IPS-11a (cell line): ENCODE measurements around the gene ATP6V1G2.

Experiments used
- H3K4me3 ChIP-seq: one replicate; pipeline ENCODE4 v1.5.1; 2013; ENCODE audit warnings: low read depth, low read length, control low read depth

ATP6V1G2 gene

GRCh38 chr6:31548544-31548873 lies 2.1 kb upstream of the ATP6V1G2 start:
- no peak overlapping the region for H3K4me3 ChIP-seq

GRCh38 chr6:31547727-31548543 lies 1.5 kb upstream of the ATP6V1G2 start:
- H3K4me3 ChIP-seq, result peak overlapping the region; percentile 24

GRCh38 chr6:31546958-31547726 lies 734 bp upstream of the ATP6V1G2 start, which contains the start of gene NFKBIL1:
Gene NFKBIL1 (plus strand): TSS chr6:31547608. CDS start chr6:31547695, 87 bp downstream.
- H3K4me3 ChIP-seq, result peak within 1 kb of the TSS; percentile 57

GRCh38 chr6:31545291-31545690 lies 1.1 kb downstream of the ATP6V1G2 start:
- H3K4me3 ChIP-seq, result no peak overlapping the region

- no peak overlapping the region for H3K4me3 ChIP-seq
These were observed 1.7 kb downstream of the ATP6V1G2 start for GRCh38 chr6:31544676-31545075.

- H3K4me3 ChIP-seq, result no peak overlapping the region
These were observed 2.8 kb downstream of the ATP6V1G2 start for GRCh38 chr6:31543639-31544038.

- H3K4me3 ChIP-seq, result peak within 1 kb of the TSS; percentile 79
These were observed 4.5 kb downstream of the ATP6V1G2 start, which contains the start of gene DDX39B for GRCh38 chr6:31541658-31542521. Gene DDX39B (minus strand): TSS chr6:31542003. CDS start chr6:31540532, 1,471 bp downstream.

- H3K4me3 ChIP-seq, result peak overlapping the region; percentile 79
These were observed 5.2 kb downstream of the ATP6V1G2 start for GRCh38 chr6:31541059-31541657.

GRCh38 chr6:31540640-31541039 lies 5.8 kb downstream of the ATP6V1G2 start:
- peak overlapping the region; percentile 79 for H3K4me3 ChIP-seq

- H3K4me3 ChIP-seq, result no peak overlapping the region
These were observed 7.5 kb downstream of the ATP6V1G2 start for GRCh38 chr6:31538805-31539400.

GRCh38 chr6:31535538-31536324 lies 10.7 kb downstream of the ATP6V1G2 start:
- no peak overlapping the region for H3K4me3 ChIP-seq

GRCh38 chr6:31534521-31535040 lies 11.8 kb downstream of the ATP6V1G2 start:
- H3K4me3 ChIP-seq, result no peak overlapping the region

GRCh38 chr6:31534011-31534410 lies 12.4 kb downstream of the ATP6V1G2 start:
- H3K4me3 ChIP-seq, result no peak overlapping the region

- no peak overlapping the region for H3K4me3 ChIP-seq
These were observed 13.0 kb downstream of the ATP6V1G2 start for GRCh38 chr6:31533455-31533841.

GRCh38 chr6:31532644-31533454 lies 13.6 kb downstream of the ATP6V1G2 start:
- H3K4me3 ChIP-seq, result no peak overlapping the region

GRCh38 chr6:31531771-31532643 lies 14.4 kb downstream of the ATP6V1G2 start:
- H3K4me3 ChIP-seq, result no peak overlapping the region

- no peak overlapping the region for H3K4me3 ChIP-seq
These were observed 15.2 kb downstream of the ATP6V1G2 start for GRCh38 chr6:31531162-31531561.
